HFFc6 (cell line): Measurements from ENCODE around the gene TFAM. TPM values are rescaled to one million over a fixed set of nuclear protein-coding genes. Genes with fewer than 3 reads are reported as not detected.

Source experiments
- DNase-seq: peaks from one replicate; pipeline ENCODE4 v3.0.0-alpha.2; 2018
- H3K27ac Mint-ChIP-seq: 2 replicates; pipeline ENCODE4 v1.8.0; 2020; ENCODE audit warnings: mild to moderate bottlenecking, mixed read lengths
- H3K27me3 Mint-ChIP-seq: 2 replicates; pipeline ENCODE4 v1.8.0; 2021; ENCODE audit warnings: mild to moderate bottlenecking, moderate library complexity, mixed read lengths; ENCODE audit not compliant: insufficient read depth
- H3K36me3 Mint-ChIP-seq: 2 replicates; pipeline ENCODE4 v1.8.0; 2021; ENCODE audit warnings: low read depth, mixed read lengths
- H3K4me1 Mint-ChIP-seq: 2 replicates; pipeline ENCODE4 v1.8.0; 2020; ENCODE audit warnings: low read depth, mixed read lengths
- H3K4me3 Mint-ChIP-seq: 2 replicates; pipeline ENCODE4 v1.8.0; 2020; ENCODE audit warnings: mild to moderate bottlenecking, moderate library complexity, mixed read lengths
- H3K9me3 Mint-ChIP-seq: 2 replicates; pipeline ENCODE4 v1.8.0; 2020; ENCODE audit warnings: mild to moderate bottlenecking, mixed read lengths
- total RNA-seq, 6 experiments: library from RNA; stranded (reverse); fragmentation: NEBNext Ultra II Directional; extraction: Animal tissue kit (Norgen Biotek cat#: 25700); gene quantifications; 2 replicates in 1 of 6; 3 replicates in 5 of 6; pipeline ENCODE4 v1.2.3, GENCODE V29; 2021
- TF ChIP-seq, protein P1 (sequence below): fragments of 200-600 bp; sonication (generic); IDR thresholded peaks from 2 replicates; pipeline ENCODE4 v1.5.0; 2021; ENCODE audit warnings: antibody characterized with exemption, mild to moderate bottlenecking

Gene TFAM
- total RNA-seq, 6 experiments from 2014 or later: 21.4 to 27.1 (median 26.0) TPM

DNA sequence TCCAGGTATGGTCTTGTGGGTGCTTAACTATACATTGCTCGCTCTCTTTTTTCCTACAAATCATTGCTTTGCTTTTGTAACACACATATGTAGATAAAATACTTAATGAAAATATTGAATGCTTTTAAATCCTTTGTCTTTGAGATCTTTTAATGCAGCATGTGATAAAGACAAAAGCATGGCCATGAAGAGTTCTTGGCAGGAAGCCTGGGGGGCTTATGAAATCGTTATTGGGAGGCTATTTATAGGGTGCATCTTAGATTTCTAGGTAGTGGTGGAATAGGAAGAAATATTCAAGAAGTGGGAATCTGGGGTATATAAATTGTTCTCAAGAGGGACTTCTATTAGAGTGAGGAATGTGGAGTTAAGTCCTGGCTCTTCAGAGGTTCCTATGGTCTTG lies 28.5 kb upstream of the TFAM start:
- Mint-ChIP-seq H3K36me3 (no peaks in the 10 kb centered on the region), H3K27me3 (no peaks in the 10 kb centered on the region), H3K9me3 (no peaks in the 10 kb centered on the region), H3K4me1 (peaks cover 21% of the 10 kb centered on the region), H3K4me3 (no peak overlapping the region), H3K27ac (no peak overlapping the region)
- TF ChIP-seq, protein P1, sequence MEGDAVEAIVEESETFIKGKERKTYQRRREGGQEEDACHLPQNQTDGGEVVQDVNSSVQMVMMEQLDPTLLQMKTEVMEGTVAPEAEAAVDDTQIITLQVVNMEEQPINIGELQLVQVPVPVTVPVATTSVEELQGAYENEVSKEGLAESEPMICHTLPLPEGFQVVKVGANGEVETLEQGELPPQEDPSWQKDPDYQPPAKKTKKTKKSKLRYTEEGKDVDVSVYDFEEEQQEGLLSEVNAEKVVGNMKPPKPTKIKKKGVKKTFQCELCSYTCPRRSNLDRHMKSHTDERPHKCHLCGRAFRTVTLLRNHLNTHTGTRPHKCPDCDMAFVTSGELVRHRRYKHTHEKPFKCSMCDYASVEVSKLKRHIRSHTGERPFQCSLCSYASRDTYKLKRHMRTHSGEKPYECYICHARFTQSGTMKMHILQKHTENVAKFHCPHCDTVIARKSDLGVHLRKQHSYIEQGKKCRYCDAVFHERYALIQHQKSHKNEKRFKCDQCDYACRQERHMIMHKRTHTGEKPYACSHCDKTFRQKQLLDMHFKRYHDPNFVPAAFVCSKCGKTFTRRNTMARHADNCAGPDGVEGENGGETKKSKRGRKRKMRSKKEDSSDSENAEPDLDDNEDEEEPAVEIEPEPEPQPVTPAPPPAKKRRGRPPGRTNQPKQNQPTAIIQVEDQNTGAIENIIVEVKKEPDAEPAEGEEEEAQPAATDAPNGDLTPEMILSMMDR: no peak
- no peak for DNase-seq

DNA sequence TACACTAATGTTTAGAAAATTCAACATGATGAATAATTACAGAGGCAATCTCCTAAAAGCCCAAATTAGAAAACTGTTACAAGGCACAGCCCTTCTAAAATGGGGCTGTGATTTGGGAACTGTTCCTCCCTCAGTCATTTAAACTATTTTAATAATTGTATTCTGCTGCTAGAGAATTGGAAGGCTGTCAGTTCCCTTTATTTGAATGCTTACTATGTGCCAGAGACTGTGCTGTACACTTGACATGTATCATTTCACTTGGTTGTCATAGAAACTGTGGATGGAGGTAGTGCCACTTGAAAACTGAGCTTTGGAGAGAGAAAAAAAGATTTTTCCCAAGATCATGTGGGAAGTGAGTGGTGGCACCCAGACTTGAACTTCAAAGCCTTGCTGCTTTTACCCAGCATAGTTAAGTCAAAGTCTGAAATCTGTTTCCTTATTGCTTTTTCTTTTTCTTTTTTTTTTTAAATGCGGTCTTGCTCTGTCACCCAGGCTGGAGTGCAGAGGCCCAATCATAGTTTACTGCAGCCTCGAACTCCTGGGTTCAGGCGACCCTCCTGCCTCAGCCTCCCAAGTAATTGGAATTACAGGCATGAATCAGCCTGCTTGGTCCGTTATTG lies 26.8 kb upstream of the TFAM start:
- H3K4me3 Mint-ChIP-seq: no peak overlapping the region
- H3K4me1 Mint-ChIP-seq: peaks cover 14% of the 10 kb centered on the region
- H3K27ac Mint-ChIP-seq: no peak overlapping the region

GRCh38 chr10:58358947-58359346 lies 26.3 kb upstream of the TFAM start:
- H3K27ac Mint-ChIP-seq: no peak overlapping the region
- no peak for DNase-seq
- no peaks in the 10 kb centered on the region for H3K9me3 Mint-ChIP-seq
- no peaks in the 10 kb centered on the region for H3K27me3 Mint-ChIP-seq
- peaks cover 14% of the 10 kb centered on the region for H3K4me1 Mint-ChIP-seq
- H3K36me3 Mint-ChIP-seq: no peaks in the 10 kb centered on the region
- H3K4me3 Mint-ChIP-seq: no peak overlapping the region
- TF ChIP-seq, protein P1: no peak

More for the DNA sequence above, 26.8 kb upstream of the TFAM start:
- no peaks in the 10 kb centered on the region for H3K27me3 Mint-ChIP-seq
- no peaks in the 10 kb centered on the region for H3K36me3 Mint-ChIP-seq
- H3K9me3 Mint-ChIP-seq: no peaks in the 10 kb centered on the region
- TF ChIP-seq, protein P1: no peak
- no peak for DNase-seq

- H3K4me1 Mint-ChIP-seq: peaks cover 14% of the 10 kb centered on the region
- TF ChIP-seq, protein P1: no peak
- DNase-seq: no peak
- no peak overlapping the region for H3K4me3 Mint-ChIP-seq
- no peaks in the 10 kb centered on the region for H3K9me3 Mint-ChIP-seq
- H3K27ac Mint-ChIP-seq: no peak overlapping the region
- no peaks in the 10 kb centered on the region for H3K27me3 Mint-ChIP-seq
- no peaks in the 10 kb centered on the region for H3K36me3 Mint-ChIP-seq
Observed at GRCh38 chr10:58359541-58359940, 25.7 kb upstream of the TFAM start.

DNA sequence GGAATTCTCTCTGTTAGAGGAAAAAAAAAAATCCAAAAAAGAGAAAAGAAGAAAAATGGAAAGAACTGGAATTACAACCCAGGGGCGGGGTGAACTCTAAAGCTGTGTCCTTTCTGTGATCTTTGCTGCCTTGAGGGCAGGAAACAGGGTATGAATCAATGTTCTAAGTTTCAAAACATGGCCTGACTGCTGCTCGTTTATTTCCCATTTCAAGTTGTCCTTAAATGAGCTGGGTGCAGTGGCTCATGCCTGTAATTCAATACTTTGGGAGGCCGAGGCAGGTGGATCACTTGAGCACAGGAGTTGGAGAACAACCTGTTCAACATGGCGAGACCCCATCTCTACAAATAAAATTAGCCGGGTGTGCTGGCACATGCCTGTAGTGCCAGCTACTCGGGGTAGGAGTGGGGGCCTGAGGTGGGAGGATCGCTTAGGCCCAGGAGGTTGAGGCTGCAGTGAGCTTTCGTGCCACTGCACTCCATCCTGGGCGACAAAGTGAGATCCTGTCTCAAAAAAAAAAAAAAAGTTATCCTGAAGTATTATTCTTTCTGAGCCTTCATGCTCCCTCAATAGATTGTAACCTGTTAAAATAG lies 24.7 kb upstream of the TFAM start:
- Mint-ChIP-seq H3K9me3 (no peaks in the 10 kb centered on the region), H3K4me1 (peaks cover 14% of the 10 kb centered on the region), H3K27ac (no peak overlapping the region; the same call in 1 of the 2 replicates), H3K36me3 (no peaks in the 10 kb centered on the region), H3K27me3 (no peaks in the 10 kb centered on the region), H3K4me3 (no peak overlapping the region)
- TF ChIP-seq, protein P1: no peak
- DNase-seq: no peak
